Measurements from ENCODE around the gene C1R. TPM values are rescaled to one million over a fixed set of nuclear protein-coding genes. Genes with fewer than 3 reads are reported as not detected.

Gene C1R
- total and polyA plus RNA-seq, 11 donors: 42.6 to 343 (median 98.5) TPM

- TF ChIP-seq POLR2A (IDR thresholded peaks at IDR 0.05): no peak
- TF ChIP-seq CTCF (IDR thresholded peaks at IDR 0.05): no peak
- WGBS, 4 donors: 87 to 97% (median 93%) methylated on average over 5 to 9 of the region's 9 CpGs
- intact Hi-C loops (cut with DNase I): no loop called here
- Histone ChIP-seq H3K36me3 (peaks cover 0 to 19% (median 0%) of the 10 kb centered on the region in 9 donors), H3K27ac (no peak overlapping the region), H3K27me3 (no peaks in the 10 kb centered on the region), H3K9me3 (no peaks in the 10 kb centered on the region), H3K4me3 (no peak overlapping the region), H3K4me1 (peaks cover 0 to 18% (median 0%) of the 10 kb centered on the region in 12 donors)
- DNase-seq: no peak
- ATAC-seq: no peak
Measured at GRCh38 chr12:7116916-7117315, 24.7 kb upstream of the C1R start.

GRCh38 chr12:7116196-7116595 lies 24.0 kb upstream of the C1R start:
- H3K9me3 ChIP-seq: no peaks in the 10 kb centered on the region
- no peak for TF ChIP-seq POLR2A (IDR thresholded peaks at IDR 0.05)
- no peak overlapping the region for H3K4me3 ChIP-seq
- ATAC-seq (no peak), DNase-seq (no peak)
- H3K4me1 ChIP-seq: peaks cover 0 to 18% (median 0%) of the 10 kb centered on the region in 12 donors
- intact Hi-C loops (cut with DNase I): no loop called here
- H3K27ac ChIP-seq: no peak overlapping the region
- H3K27me3 ChIP-seq: no peaks in the 10 kb centered on the region
- 86 to 94% (median 89%) methylated on average over 3 of the region's 3 CpGs for WGBS, 4 donors
- H3K36me3 ChIP-seq: peaks cover 0 to 19% (median 0%) of the 10 kb centered on the region in 9 donors

- no peaks in the 10 kb centered on the region for H3K27me3 ChIP-seq
- no peaks in the 10 kb centered on the region for H3K9me3 ChIP-seq
- H3K27ac ChIP-seq: no peak overlapping the region
- ATAC-seq (no peak), DNase-seq (no peak)
- intact Hi-C loops (cut with DNase I): loop anchor here in 4 of 10 donors (5.0 kb wide), 5 partner anchors 98 to 248 kb away; partner anchors contain the start of genes ATN1 (in 1 of the 4), LPCAT3 (in 1 of the 4) and TPI1 (in 1 of the 4)
- H3K4me3 ChIP-seq: no peak overlapping the region
- peaks cover 0 to 19% (median 0%) of the 10 kb centered on the region in 12 donors for H3K4me1 ChIP-seq
- WGBS, 4 donors: 85 to 92% (median 88%) methylated on average over 6 of the region's 6 CpGs
- TF ChIP-seq CTCF (IDR thresholded peaks at IDR 0.05) (no peak), POLR2A (IDR thresholded peaks at IDR 0.05) (no peak)
- H3K36me3 ChIP-seq: peaks cover 0 to 19% (median 0%) of the 10 kb centered on the region in 9 donors
Measured at GRCh38 chr12:7114851-7115250, 22.6 kb upstream of the C1R start.

GRCh38 chr12:7114008-7114407 lies 21.8 kb upstream of the C1R start:
- Histone ChIP-seq H3K27ac (no peak overlapping the region), H3K36me3 (peaks cover 0 to 19% (median 0%) of the 10 kb centered on the region in 9 donors), H3K4me1 (peaks cover 0 to 26% (median 5%) of the 10 kb centered on the region in 12 donors), H3K27me3 (no peaks in the 10 kb centered on the region), H3K9me3 (no peaks in the 10 kb centered on the region), H3K4me3 (no peak overlapping the region)
- DNase-seq (no peak), ATAC-seq (no peak)
- TF ChIP-seq POLR2A (IDR thresholded peaks at IDR 0.05) (no peak), CTCF (IDR thresholded peaks at IDR 0.05) (no peak)
- intact Hi-C loops (cut with DNase I): loop anchor here in 4 of 10 donors (5.0 kb wide), 5 partner anchors 97 to 247 kb away; partner anchors contain the start of genes ATN1 (in 1 of the 4), LPCAT3 (in 1 of the 4) and TPI1 (in 1 of the 4)
- 86 to 91% (median 88%) methylated on average over 11 of the region's 11 CpGs for WGBS, 4 donors

All from heart left ventricle (tissue), 16 donors.